GM23338 (cell line): ENCODE results near the gene NME4. TPM values are rescaled to one million over a fixed set of nuclear protein-coding genes. Genes with fewer than 3 reads are reported as not detected.

Experiments used
- ATAC-seq: fragments of 200-7000 bp; cut with Tn5 transposase; 3 replicates; pipeline ENCODE4 v1.9.1; 2020
- DNase-seq: peaks from one replicate; pipeline ENCODE4 v3.0.0-alpha.2; 2015; ENCODE audit warnings: low spot score
- H2AFZ ChIP-seq: fragments of 200-600 bp; sonication (generic); 2 replicates; pipeline ENCODE4 v1.8.0; 2016; ENCODE audit warnings: antibody characterized with exemption, mild to moderate bottlenecking, moderate library complexity
- H3F3A ChIP-seq: fragments of 200-600 bp; sonication (generic); replicated peaks from 2 replicates; pipeline ENCODE4 v1.8.0; 2017; ENCODE audit warnings: antibody characterized with exemption, mixed run types, low read depth
- H3K27ac ChIP-seq: fragments of 200-600 bp; sonication (generic); 2 replicates; pipeline ENCODE4 v1.6.1; 2016; ENCODE audit warnings: low read depth
- H3K27me3 ChIP-seq: fragments of 200-600 bp; sonication (generic); 2 replicates; pipeline ENCODE4 v1.8.0; 2016; ENCODE audit warnings: mild to moderate bottlenecking, mixed run types, moderate library complexity; ENCODE audit not compliant: insufficient read depth
- H3K36me3 ChIP-seq: fragments of 200-600 bp; sonication (generic); 2 replicates; pipeline ENCODE4 v1.8.0; 2016; ENCODE audit warnings: mild to moderate bottlenecking; ENCODE audit not compliant: insufficient read depth
- H3K4me1 ChIP-seq: fragments of 200-600 bp; sonication (generic); 2 replicates; pipeline ENCODE4 v1.8.0; 2016; ENCODE audit warnings: mild to moderate bottlenecking, moderate library complexity; ENCODE audit not compliant: insufficient read depth
- H3K4me2 ChIP-seq: fragments of 200-600 bp; sonication (generic); 2 replicates; pipeline ENCODE4 v1.7.1; 2017; ENCODE audit warnings: mixed run types
- H3K4me3 ChIP-seq: fragments of 200-600 bp; sonication (generic); 2 replicates; pipeline ENCODE4 v1.6.1; 2016; ENCODE audit warnings: mixed run types
- H3K79me2 ChIP-seq: fragments of 200-600 bp; sonication (generic); replicated peaks from 2 replicates; pipeline ENCODE4 v1.8.0; 2017; ENCODE audit warnings: mild to moderate bottlenecking; ENCODE audit not compliant: insufficient read depth
- H3K9me2 ChIP-seq: fragments of 200-600 bp; sonication (generic); 2 replicates; pipeline ENCODE4 v1.8.0; 2017; ENCODE audit not compliant: insufficient read depth
- H4K20me1 ChIP-seq: fragments of 200-600 bp; sonication (generic); replicated peaks from 2 replicates; pipeline ENCODE4 v1.8.0; 2017; ENCODE audit warnings: mild to moderate bottlenecking; ENCODE audit not compliant: insufficient read depth
- H3K27ac Mint-ChIP-seq: 2 replicates; pipeline ENCODE4 v1.8.0; 2020; ENCODE audit warnings: inconsistent platforms, mild to moderate bottlenecking, moderate library complexity, mixed read lengths
- H3K27me3 Mint-ChIP-seq: 3 replicates; pipeline ENCODE4 v1.8.0; 2022; ENCODE audit warnings: low read depth, mild to moderate bottlenecking, moderate library complexity, mixed read lengths, inconsistent platforms; ENCODE audit not compliant: insufficient read depth, poor library complexity
- H3K36me3 Mint-ChIP-seq: 3 replicates; pipeline ENCODE4 v1.8.0; 2021; ENCODE audit warnings: low read depth, mild to moderate bottlenecking, inconsistent platforms, moderate library complexity, mixed read lengths
- H3K4me1 Mint-ChIP-seq: 3 replicates; pipeline ENCODE4 v1.8.0; 2020; ENCODE audit warnings: mild to moderate bottlenecking, inconsistent platforms, mixed read lengths
- H3K4me3 Mint-ChIP-seq: 3 replicates; pipeline ENCODE4 v1.8.0; 2021; ENCODE audit warnings: moderate library complexity, mild to moderate bottlenecking, inconsistent platforms, mixed read lengths
- H3K9me3 Mint-ChIP-seq: 3 replicates; pipeline ENCODE4 v1.8.0; 2020; ENCODE audit warnings: moderate library complexity, mild to moderate bottlenecking, inconsistent platforms, mixed read lengths
- CREB1 ChIP-seq: fragments of 250-450 bp; sonication (Bioruptor Pico); IDR thresholded peaks from 2 replicates; pipeline ENCODE4 v1.5.0; 2020; ENCODE audit warnings: low read depth, mild to moderate bottlenecking, moderate library complexity
- CTCF ChIP-seq, 2 experiments: fragments of 200-600 bp in 1 of 2; sonication (generic) in 1 of 2; conservative IDR thresholded peaks; 2 replicates each; pipeline versions ENCODE4 v1.5.1 to v1.6.1; 2016 to 2017; ENCODE audit warnings: antibody characterized with exemption in 2 of 2, low read depth in 2 of 2, mild to moderate bottlenecking in 2 of 2, moderate library complexity in 1 of 2
- EZH2 ChIP-seq: fragments of 200-600 bp; sonication (generic); IDR thresholded peaks from one replicate; pipeline ENCODE4 v1.8.0; 2017; ENCODE audit warnings: antibody characterized with exemption, mild to moderate bottlenecking, low read depth; ENCODE audit not compliant: unreplicated experiment
- NANOG ChIP-seq: IDR thresholded peaks from 2 replicates; pipeline ENCODE4 v1.6.1; 2016; ENCODE audit warnings: antibody characterized with exemption, borderline replicate concordance
- POLR2AphosphoS5 ChIP-seq: IDR thresholded peaks from 2 replicates; pipeline ENCODE4 v1.6.1; 2016; ENCODE audit warnings: antibody characterized with exemption, low read depth
- REST ChIP-seq: IDR thresholded peaks from one replicate; pipeline ENCODE4 v1.6.1; 2018; ENCODE audit warnings: antibody characterized with exemption; ENCODE audit not compliant: unreplicated experiment
- ZNF462 ChIP-seq: fragments of 250-450 bp; sonication (Bioruptor Pico); IDR thresholded peaks from 2 replicates; pipeline ENCODE4 v1.5.0; 2020; ENCODE audit warnings: mild to moderate bottlenecking, moderate library complexity
- polyA plus RNA-seq: library from polyadenylated mRNA; unstranded; fragments of >200 nt; fragmentation: Nextera tagmentation; extraction: Ambion mirVana; gene quantifications from 2 replicates; pipeline ENCODE4 v1.2.1, GENCODE V29; 2016
- total RNA-seq: library from RNA; depleted of rRNA; stranded (reverse); fragments of >200 nt; shearing (Covaris generic); gene quantifications from 2 replicates; pipeline ENCODE4 v1.2.3, GENCODE V29; 2014

NME4 gene
- total and polyA plus RNA-seq, 2 experiments from 2014 or later, result 249 to 511 TPM

GRCh38 chr16:383326-384051, 13.5 kb upstream of the NME4 start:
- Histone ChIP-seq H3K4me3 (peak overlapping the region; percentile 84), H3K27ac (peak overlapping the region; percentile 98)
- no peak for TF ChIP-seq EZH2
- peak; percentile 44 for TF ChIP-seq POLR2AphosphoS5
- no peak for TF ChIP-seq CREB1

GRCh38 chr16:386641-387156, 10.3 kb upstream of the NME4 start:
- no peaks in the 10 kb centered on the region for H3K79me2 ChIP-seq
- no peak overlapping the region for H3K4me3 ChIP-seq
- H3K27ac Mint-ChIP-seq, result no peak overlapping the region; the same call in 1 of the 2 replicates
- no peaks in the 10 kb centered on the region for H3K9me2 ChIP-seq
- no peak for TF ChIP-seq NANOG
- no peak for TF ChIP-seq REST
- no peak for TF ChIP-seq ZNF462 (CRISPR knock-in tag)
- TF ChIP-seq CTCF (conservative IDR thresholded peaks at IDR 0.05; ENCODE audit: low read depth in 2 of 2), result peak; percentile 21 to 42; a peak in 3 of 4 replicates
- no peaks in the 10 kb centered on the region for H4K20me1 ChIP-seq
- peak overlapping the region; percentile 35; the same call in 1 of the 2 replicates for H3K4me2 ChIP-seq
- H3F3A ChIP-seq, result peaks cover 32% of the 10 kb centered on the region
- H3K9me3 Mint-ChIP-seq, result peaks cover 1% of the 10 kb centered on the region; the same call in 2 of the 3 replicates
- no peak overlapping the region for H3K27ac ChIP-seq
- H3K27me3 Mint-ChIP-seq, result peaks cover 43% of the 10 kb centered on the region
- H3K27me3 ChIP-seq, result no peaks in the 10 kb centered on the region
- H3K4me3 Mint-ChIP-seq, result no peak overlapping the region
- H3K4me1 ChIP-seq, result peaks cover 35% of the 10 kb centered on the region
- ATAC-seq (no peak), DNase-seq (no peak)
- H3K4me1 Mint-ChIP-seq, result peaks cover 42% of the 10 kb centered on the region
- H3K36me3 Mint-ChIP-seq, result peaks cover 9% of the 10 kb centered on the region; the same call in 1 of the 3 replicates
- no peaks in the 10 kb centered on the region for H3K36me3 ChIP-seq
- no peak overlapping the region for H2AFZ ChIP-seq

More at GRCh38 chr16:383326-384051, 13.5 kb upstream of the NME4 start:
- peaks cover 5% of the 10 kb centered on the region for H4K20me1 ChIP-seq
- H3K4me1 ChIP-seq, result peaks cover 42% of the 10 kb centered on the region
- no peaks in the 10 kb centered on the region for H3K9me2 ChIP-seq
- peak; percentile 44 for ATAC-seq
- H3K79me2 ChIP-seq, result peaks cover 29% of the 10 kb centered on the region
- Mint-ChIP-seq H3K27me3 (peaks cover 41% of the 10 kb centered on the region), H3K4me3 (peak overlapping the region; percentile 87), H3K36me3 (peaks cover 15% of the 10 kb centered on the region; the same call in 2 of the 3 replicates), H3K4me1 (peaks cover 45% of the 10 kb centered on the region), H3K27ac (peak overlapping the region; percentile 93), H3K9me3 (no peaks in the 10 kb centered on the region; the same call in 2 of the 3 replicates)
- H3K4me2 ChIP-seq, result peak overlapping the region; percentile 82
- no peaks in the 10 kb centered on the region for H3K36me3 ChIP-seq
- no peaks in the 10 kb centered on the region for H3K27me3 ChIP-seq
- H2AFZ ChIP-seq, result no peak overlapping the region
- peak; percentile 90 for DNase-seq
- peaks cover 39% of the 10 kb centered on the region for H3F3A ChIP-seq
